GM19463 (cell line): ENCODE results near the gene DNAH1.

Experiments used
- ATAC-seq: cut with Tn5 transposase; IDR thresholded peaks from one replicate; pipeline ENCODE4 v1.9.1; 2021; ENCODE audit warnings: mild to moderate bottlenecking, moderate library complexity; ENCODE audit not compliant: unreplicated experiment

Gene DNAH1

GRCh38 chr3:52432225-52432624, 116.1 kb downstream of the DNAH1 start:
- no peak for ATAC-seq

GRCh38 chr3:52432691-52433141, 116.6 kb downstream of the DNAH1 start:
- no peak for ATAC-seq

- no peak for ATAC-seq
Observed at GRCh38 chr3:52433328-52433995, 117.3 kb downstream of the DNAH1 start.

GRCh38 chr3:52433996-52434479, 117.9 kb downstream of the DNAH1 start:
- ATAC-seq, result no peak

GRCh38 chr3:52434491-52435115, 118.5 kb downstream of the DNAH1 start:
- ATAC-seq, result no peak

GRCh38 chr3:52435246-52436101, 119.4 kb downstream of the DNAH1 start:
- ATAC-seq, result no peak

- no peak for ATAC-seq
Observed at GRCh38 chr3:52436500-52437149, 120.5 kb downstream of the DNAH1 start.

- no peak for ATAC-seq
Observed at GRCh38 chr3:52437326-52438103, 121.4 kb downstream of the DNAH1 start.

- no peak for ATAC-seq
Observed at GRCh38 chr3:52438104-52438376, 121.9 kb downstream of the DNAH1 start.

GRCh38 chr3:52438579-52439425, 122.7 kb downstream of the DNAH1 start:
- no peak for ATAC-seq

- ATAC-seq, result no peak
Observed at GRCh38 chr3:52439426-52440248, 123.5 kb downstream of the DNAH1 start.

- ATAC-seq, result no peak
Observed at GRCh38 chr3:52440249-52440551, 124.1 kb downstream of the DNAH1 start.

- no peak for ATAC-seq
Observed at GRCh38 chr3:52440671-52441070, 124.6 kb downstream of the DNAH1 start.

- no peak for ATAC-seq
Observed at GRCh38 chr3:52441091-52441771, 125.1 kb downstream of the DNAH1 start.

GRCh38 chr3:52441772-52442332, 125.7 kb downstream of the DNAH1 start:
- ATAC-seq, result no peak

- no peak for ATAC-seq
Observed at GRCh38 chr3:52442409-52443267, 126.5 kb downstream of the DNAH1 start.

- ATAC-seq, result no peak
Observed at GRCh38 chr3:52443268-52443610, 127.1 kb downstream of the DNAH1 start.
